Muscle of arm (tissue), 12 donors: ENCODE results near the gene CCDC57. TPM values are rescaled to one million over a fixed set of nuclear protein-coding genes. Genes with fewer than 3 reads are reported as not detected.

Experiments
- DNase-seq: peaks from one replicate; pipeline ENCODE4 v3.0.0-alpha.2; 2013
- polyA plus RNA-seq, 12 donors: library from polyadenylated mRNA; unstranded; fragments of 120-200 nt; gene quantifications; one replicate each; pipeline ENCODE4 v1.2.1, GENCODE V29; 2013; ENCODE audit not compliant: insufficient read length in 12 of 12

CCDC57 gene
- polyA plus RNA-seq, 12 donors = 18.1 to 66.0 (median 22.2) TPM; not detected in 1

DNA sequence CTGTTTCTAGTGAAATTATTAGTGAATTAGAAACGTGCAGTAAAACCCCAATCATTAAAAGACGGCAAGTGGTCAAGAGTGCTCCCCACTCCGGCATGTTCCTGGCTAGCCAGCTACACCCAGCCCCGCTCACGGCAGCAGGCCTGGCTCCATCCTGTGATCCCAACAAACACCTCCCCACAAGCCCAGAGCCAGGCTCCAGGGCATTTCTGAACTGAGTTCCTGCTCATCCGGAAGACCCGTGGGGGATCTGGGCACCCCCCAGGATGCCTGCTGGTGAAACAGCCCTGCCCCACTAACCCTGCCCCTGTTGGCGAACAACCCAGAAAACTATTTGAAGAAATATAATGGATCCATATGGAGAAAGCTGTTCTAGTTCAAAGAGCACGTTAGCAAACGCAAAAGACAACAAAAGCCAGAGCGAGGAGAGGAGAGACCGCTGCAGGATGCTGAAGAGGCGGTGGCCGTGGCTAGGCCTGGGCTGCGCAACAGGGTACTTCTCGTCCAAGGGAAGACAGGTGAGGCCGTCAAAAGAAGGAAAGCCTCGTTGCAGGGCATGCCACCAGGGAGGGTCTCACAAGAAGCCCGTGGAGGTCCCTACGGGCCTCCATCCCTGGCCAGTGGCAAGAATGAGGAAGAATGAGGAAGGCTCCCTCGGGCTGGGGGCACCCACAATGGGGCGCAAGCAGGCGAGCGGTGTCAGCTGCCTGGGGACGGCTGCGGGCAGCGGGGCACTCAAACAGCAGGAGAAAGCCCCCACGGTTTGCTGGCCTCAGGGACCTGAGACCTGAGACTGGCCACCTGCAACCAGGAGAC is 35.4 kb upstream of the CCDC57 start:
- DNase-seq = no peak

DNA sequence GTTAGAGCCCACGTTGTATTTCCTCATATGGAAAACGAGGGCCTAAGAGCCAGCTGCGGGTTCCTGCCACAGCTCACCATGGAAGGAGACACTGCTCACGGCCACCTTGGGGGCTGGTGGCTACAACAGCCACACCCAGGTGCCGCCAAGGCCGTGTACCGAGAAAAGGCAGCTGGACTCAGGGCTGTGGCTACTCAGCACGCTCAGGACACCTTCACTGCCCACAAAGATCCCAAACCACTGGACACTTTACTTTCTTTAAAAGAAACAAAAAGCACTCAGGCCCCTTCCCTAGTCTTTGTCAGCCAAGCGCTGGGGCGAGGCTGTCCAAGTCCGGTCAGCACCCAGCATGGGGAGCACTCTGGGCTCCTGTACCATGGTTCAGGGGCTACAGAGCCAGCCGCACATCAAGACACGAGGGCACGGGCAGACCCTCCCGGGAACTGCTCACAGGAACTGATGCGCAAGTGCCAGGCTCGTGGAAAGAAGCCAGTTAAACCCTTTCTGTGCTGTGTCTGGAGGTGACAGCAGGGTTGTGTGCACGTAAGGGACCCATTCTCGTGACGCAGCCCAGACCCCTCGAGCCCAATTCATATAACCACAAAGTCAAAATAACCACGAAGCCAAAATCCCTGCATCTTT is 34.7 kb upstream of the CCDC57 start:
- DNase-seq = no peak

- DNase-seq = no peak
These were observed 33.9 kb upstream of the CCDC57 start for GRCh38 chr17:82246365-82247181.

DNA sequence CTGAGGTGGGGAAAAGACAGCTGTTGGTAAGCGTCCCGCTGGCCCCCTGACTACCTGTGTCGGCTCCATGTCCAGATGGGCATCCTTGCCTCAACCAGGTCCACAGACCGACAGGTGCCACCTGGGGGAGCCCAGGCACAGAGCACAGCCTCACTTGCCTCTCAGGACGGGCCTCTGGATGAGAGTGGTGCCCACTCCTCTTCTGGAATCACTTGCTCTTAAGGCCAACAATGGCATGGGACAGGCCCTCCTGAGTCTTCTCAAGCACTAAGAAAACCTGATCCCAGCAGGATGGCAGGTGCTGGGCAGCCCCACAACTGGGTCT is 33.4 kb upstream of the CCDC57 start:
- no peak for DNase-seq

DNA sequence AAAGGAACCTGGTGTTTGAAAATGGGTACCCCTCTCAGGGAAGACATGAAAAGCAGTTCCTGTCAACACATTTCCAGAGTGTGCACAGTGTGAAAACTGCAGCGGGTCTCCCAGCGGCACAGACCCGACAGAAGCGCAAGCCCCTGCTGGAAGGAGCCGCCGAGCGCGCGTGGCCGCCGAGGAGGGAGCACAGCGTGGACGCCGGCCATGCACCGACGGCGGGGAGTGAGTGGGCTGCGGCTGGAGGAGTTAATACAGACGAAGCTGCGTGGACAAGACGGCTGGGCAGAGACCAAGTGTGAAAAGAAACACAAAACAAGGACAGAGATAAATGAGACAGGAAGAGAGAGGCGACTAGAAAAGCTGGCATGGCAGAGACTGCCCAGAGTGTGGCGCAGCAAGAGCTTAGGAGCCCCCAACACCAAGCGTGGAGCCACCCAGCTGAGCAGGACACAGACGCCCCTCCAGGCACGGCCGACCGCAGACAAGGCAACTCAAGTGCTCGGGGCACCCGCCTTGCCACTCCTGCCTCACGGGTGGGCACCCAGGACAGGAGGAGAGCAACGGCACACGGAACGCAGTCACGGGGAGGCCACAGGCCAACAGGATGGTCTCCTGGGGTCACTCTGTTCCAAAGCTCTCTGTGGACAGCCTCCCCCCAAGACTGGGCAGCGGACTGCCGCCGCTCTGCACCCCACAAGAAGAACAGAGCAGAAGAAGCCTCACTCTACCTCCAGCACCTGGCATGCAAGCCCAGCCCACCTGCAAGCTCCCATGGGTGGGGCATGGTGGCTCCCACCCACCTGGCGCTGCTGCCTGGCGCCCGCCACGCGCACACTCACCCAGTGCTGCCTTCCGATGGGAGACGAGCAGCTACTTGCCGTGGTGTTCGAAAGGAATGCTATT is 32.7 kb upstream of the CCDC57 start:
- no peak for DNase-seq

- DNase-seq = no peak
These were observed 31.9 kb upstream of the CCDC57 start for GRCh38 chr17:82244413-82245133.

- DNase-seq = no peak
These were observed 31.2 kb upstream of the CCDC57 start for GRCh38 chr17:82243648-82244412.

DNA sequence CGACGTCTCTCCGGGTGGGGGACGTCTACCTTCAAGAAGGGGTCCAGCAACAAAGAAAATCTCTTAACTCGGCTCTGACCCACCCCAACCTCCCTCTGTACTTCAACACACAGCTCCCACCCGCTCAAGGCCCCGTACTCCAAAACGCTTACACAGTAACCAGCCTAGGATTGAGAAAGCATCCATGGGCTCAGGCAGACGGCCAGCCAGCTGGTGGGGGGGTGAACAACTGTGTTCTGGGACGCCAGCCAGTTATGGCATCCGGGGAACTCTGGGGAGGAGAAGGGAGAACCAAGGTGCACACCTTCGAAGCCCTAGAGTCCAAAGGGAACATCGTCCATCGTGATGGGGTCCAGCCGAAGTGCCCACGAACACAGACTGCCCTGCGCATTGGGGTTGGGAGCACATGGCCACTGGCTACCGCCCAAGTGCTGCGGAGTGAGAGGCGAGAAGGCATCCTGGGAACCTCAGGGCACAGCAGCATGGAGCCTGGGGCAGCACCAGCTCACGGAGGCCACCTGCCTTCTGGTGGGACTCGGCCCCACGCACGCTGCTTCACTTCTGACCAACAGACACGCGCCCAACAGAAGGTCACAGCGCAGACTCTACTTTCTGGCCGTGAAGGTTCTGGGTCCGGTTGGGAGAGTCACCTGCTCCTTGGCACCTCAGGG is 30.5 kb upstream of the CCDC57 start:
- DNase-seq = peak; percentile 63

DNA sequence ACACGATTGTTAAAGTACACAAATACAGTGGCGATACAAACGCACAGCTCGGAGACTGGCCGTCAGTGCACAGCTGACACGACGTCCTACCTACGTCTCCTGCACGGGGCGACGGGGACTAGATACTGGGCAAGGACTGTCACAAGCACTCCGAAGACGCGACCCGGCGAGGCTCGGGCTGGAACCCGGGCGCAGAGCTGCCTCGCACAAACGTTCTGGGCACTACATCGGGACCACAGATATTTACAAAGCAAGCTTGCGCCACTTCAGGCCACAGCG is 30.0 kb upstream of the CCDC57 start:
- DNase-seq = no peak

DNA sequence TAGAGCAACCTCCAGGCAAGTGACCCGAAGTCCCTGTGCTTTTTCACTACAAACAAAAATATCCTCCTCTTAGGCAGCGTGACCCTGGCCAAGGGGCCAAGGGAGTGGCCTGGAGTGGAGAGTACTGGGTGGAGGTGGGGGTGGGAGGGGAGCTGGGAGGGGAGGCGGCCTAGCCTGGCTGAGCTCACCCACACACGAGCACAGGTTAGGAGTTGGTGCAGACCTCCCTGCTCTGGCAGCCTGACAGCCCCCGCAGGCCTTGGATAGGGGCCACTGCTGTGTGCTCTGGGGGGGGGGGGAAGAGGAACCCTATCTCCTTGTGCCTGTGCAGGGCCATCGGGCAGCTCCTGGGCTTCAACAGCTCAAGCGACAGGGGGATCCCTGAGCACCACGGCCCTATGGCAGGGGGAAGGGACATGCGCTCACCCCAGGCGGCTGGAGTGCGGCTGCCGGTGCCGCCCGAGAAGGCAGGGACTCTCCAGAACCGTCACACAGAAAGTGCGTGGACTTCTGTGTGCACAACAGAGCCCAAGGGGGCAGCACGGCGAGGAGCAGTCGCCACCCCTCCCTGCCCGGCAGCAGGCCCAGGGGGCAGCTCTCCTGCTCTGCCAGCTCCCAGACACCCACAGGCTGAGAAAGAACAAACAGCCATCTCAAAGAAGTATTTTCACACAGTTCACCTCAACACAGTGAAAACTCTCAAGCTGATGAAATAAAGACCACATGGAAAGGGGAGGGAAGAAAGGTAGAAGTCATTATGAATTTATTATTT is 29.5 kb upstream of the CCDC57 start:
- DNase-seq = no peak

GRCh38 chr17:82241183-82241925 is 28.7 kb upstream of the CCDC57 start:
- DNase-seq = no peak

DNA sequence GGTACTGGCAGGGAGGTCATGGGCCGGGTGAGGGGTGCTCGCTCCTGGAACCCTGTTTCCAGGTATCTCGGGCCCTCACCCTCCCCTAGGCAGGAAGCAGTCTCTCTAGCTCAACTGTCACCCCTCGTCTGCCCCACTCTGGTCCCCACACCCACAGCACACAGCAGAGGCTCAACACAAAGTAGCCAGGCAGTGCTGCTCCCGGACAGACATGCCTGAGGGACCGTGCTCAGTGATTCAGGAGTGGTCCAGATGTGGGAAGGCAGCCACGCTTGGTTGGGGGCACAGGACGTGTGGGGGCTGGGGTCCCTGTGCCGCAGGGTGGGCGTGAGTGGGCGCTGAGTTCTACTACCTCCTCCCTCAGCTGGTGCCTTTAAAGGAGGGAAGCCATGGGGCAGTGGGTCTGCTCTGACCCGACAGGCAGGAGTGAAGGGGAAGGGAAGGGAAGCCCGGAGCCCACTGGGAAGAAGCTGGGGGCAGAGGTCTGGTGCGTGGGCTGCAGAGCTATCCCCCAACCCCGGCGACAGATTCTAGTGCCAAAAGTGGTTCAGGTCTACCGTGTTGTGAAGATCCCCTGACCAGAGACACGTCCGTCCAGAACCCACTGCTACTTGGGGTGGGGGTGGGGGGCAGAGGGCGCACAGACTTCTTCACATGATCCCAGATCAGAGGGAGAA is 28.0 kb upstream of the CCDC57 start:
- no peak for DNase-seq

DNA sequence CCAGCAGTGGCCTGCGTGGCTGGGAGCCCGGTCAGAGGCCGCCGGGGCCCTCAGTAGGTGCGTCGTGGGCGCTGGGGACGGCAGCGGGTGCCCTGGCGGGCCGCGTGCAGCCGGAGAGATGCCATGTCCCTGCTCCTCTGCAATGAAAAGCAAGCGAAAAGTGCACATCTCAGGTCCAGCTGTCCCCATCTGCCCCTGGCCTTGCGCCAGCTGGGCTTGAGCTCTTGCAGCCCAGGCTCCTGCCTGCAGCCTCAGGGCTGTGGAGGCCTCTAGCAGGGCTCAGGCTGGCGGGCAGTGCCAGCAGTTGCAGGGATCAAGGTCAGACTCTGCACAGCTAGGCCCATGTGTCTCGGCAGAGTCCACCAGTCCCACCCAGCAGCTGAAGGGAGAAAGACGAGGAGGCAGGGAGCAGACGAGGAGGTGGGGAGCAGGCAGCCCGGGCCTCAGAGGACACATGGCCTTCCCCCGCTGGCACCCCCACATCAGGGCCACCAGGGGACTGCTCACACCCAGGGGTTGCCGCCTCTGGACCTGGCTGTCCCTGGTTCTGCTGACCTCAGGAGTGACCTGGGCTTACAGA is 27.4 kb upstream of the CCDC57 start:
- no peak for DNase-seq

DNA sequence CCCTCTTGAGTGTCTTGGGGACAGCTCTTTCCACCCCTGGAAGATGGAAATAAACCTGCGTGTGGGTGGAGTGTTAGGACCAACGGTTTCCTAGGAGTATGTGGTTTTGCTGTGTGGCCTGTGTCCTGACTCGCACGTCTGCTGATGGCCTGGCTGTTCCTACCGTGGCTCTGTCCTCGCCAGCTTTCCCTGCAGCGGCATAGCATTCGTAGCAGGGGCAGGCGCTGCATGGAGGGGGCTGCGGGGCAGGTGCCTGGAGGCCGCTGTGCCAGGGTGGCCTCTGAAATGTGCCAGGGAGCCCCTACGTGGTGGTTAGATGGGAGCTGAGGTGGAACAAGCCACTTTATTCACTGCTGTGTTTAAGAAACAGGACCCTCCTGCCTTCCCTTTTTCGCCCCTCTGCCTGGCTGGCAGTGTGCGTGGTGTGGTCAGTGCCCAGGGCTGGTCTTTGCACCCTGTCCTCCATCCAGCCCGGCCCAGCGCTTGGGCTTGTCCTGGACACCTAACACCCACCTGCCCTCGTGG is 26.8 kb upstream of the CCDC57 start:
- DNase-seq = no peak

- no peak for DNase-seq
These were observed 26.0 kb upstream of the CCDC57 start for GRCh38 chr17:82238472-82239201.

- DNase-seq = no peak
These were observed 25.3 kb upstream of the CCDC57 start for GRCh38 chr17:82237746-82238471.
